Measurements from ENCODE around the gene MBTPS1.

Gene MBTPS1

GRCh38 chr16:84042879-84043485, 73.8 kb downstream of the MBTPS1 start:
- H3K4me3 ChIP-seq (ENCODE audit: low read depth, low read length) = no peak overlapping the region
- DNase-seq (ENCODE audit: low read depth) = no peak
- no peak for TF ChIP-seq MAX (IDR thresholded peaks at IDR 0.05; ENCODE audit: low read depth, low read length)
- TF ChIP-seq POLR2A (IDR thresholded peaks at IDR 0.05; ENCODE audit: extremely low read depth, insufficient read length) = no peak
- TF ChIP-seq CTCF (IDR thresholded peaks at IDR 0.05; ENCODE audit: low read depth, low read length) = no peak
- no peak for TF ChIP-seq MYC (IDR thresholded peaks at IDR 0.05; ENCODE audit: low read depth, low read length)

- no peak within 1 kb of the TSS for H3K4me3 ChIP-seq (ENCODE audit: low read depth, low read length)
- no peak for TF ChIP-seq POLR2A (IDR thresholded peaks at IDR 0.05; ENCODE audit: extremely low read depth, insufficient read length)
- no peak for TF ChIP-seq MAX (IDR thresholded peaks at IDR 0.05; ENCODE audit: low read depth, low read length)
- no peak for TF ChIP-seq CTCF (IDR thresholded peaks at IDR 0.05; ENCODE audit: low read depth, low read length)
- TF ChIP-seq MYC (IDR thresholded peaks at IDR 0.05; ENCODE audit: low read depth, low read length) = no peak
- no peak for DNase-seq (ENCODE audit: low read depth)
Observed at GRCh38 chr16:84042308-84042878, 74.3 kb downstream of the MBTPS1 start, which contains the start of gene SLC38A8. Gene SLC38A8 (minus strand): TSS chr16:84042795. CDS start chr16:84042157, 638 bp downstream.

GRCh38 chr16:84041881-84042280, 74.9 kb downstream of the MBTPS1 start:
- DNase-seq (ENCODE audit: low read depth) = no peak
- H3K4me3 ChIP-seq (ENCODE audit: low read depth, low read length) = no peak overlapping the region
- TF ChIP-seq MYC (IDR thresholded peaks at IDR 0.05; ENCODE audit: low read depth, low read length) (no peak), MAX (IDR thresholded peaks at IDR 0.05; ENCODE audit: low read depth, low read length) (no peak), POLR2A (IDR thresholded peaks at IDR 0.05; ENCODE audit: extremely low read depth, insufficient read length) (no peak), CTCF (IDR thresholded peaks at IDR 0.05; ENCODE audit: low read depth, low read length) (no peak)

DNA sequence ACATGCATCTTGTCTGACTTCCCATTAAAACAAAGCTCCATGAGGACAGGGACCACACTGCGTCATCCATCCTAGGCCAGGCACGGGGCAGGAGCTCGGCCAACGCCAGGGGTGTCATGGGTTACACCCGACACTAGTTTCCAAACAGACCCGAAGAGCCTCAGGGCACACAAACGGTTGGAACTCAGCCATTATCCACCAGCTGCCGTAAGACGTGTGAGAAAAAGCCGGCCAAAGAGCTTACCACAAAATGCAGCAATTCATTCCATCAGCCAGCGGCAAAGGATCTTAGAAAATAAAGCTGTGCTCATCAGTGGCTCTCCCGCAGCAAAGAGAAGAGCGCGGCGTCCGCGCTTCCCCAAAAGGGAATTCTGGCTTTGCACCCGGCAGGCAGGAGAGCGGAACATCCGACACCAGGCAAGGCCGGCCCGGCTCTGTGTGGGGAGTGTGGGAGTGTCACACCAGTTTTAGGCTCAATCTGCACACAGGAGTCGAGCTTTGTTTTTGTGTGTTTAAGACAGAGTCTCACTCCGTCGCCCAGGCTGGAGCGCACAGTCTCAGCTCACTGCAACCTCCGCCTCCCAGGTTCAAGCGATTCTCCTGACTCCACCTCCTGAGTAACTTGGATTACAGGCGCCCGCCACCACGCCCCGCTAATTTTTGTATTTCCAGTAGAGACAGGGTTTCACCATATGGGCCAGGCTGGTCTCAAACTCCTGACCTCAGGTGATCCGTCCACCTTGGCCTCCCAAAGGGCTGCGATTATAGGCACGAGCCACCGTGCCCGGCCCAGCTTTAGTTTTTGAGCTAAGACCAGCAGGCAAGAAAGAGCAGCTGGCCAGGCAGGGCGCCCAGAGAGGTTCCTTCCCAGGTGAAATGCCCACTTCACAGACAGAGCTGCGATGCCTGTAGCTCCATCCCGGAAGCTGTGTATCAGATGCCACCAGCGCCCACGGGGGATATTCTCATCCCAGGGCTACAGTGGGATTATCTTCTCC, 75.6 kb downstream of the MBTPS1 start:
- no peak for DNase-seq (ENCODE audit: low read depth)
- H3K4me3 ChIP-seq (ENCODE audit: low read depth, low read length) = no peak overlapping the region
- TF ChIP-seq MAX (IDR thresholded peaks at IDR 0.05; ENCODE audit: low read depth, low read length) (no peak), POLR2A (IDR thresholded peaks at IDR 0.05; ENCODE audit: extremely low read depth, insufficient read length) (no peak), MYC (IDR thresholded peaks at IDR 0.05; ENCODE audit: low read depth, low read length) (no peak), CTCF (IDR thresholded peaks at IDR 0.05; ENCODE audit: low read depth, low read length) (no peak)

DNA sequence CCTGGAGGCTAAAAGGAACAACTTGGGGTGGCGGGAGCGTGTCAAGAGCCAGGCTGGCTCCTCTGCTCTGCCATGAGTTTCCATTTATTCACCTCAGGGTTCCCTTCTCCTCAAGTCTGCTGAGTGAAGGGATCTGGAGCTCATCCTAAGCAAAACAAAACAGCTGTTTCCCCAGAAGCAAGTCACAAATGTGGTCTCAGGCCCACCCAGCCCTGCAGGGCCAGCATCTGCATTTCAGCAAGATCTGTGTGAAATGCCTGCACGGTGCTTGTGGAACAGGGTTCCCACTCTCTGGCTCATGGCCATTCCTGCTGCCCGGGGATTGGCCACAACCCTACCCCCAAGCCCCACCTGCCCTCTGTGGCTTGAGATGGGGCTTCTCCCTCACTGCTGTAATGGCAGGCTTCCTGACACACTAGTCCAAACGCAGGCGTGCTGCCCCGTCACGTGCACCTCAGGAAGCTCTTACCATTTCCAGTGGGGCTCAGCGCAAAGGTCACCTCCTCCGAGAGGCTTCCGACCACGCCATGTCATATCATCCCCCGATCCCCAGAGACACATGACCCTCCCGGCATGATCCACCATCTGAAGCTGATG, 76.4 kb downstream of the MBTPS1 start:
- TF ChIP-seq CTCF (IDR thresholded peaks at IDR 0.05; ENCODE audit: low read depth, low read length) (no peak), MAX (IDR thresholded peaks at IDR 0.05; ENCODE audit: low read depth, low read length) (no peak), MYC (IDR thresholded peaks at IDR 0.05; ENCODE audit: low read depth, low read length) (no peak), POLR2A (IDR thresholded peaks at IDR 0.05; ENCODE audit: extremely low read depth, insufficient read length) (no peak)
- H3K4me3 ChIP-seq (ENCODE audit: low read depth, low read length) = no peak overlapping the region
- DNase-seq (ENCODE audit: low read depth) = no peak
